HepG2 (cell line): Measurements from ENCODE around the gene HRH3. TPM values are rescaled to one million over a fixed set of nuclear protein-coding genes. Genes with fewer than 3 reads are reported as not detected.

Experiments
- BCL3 ChIP-seq: sonication (generic); formaldehyde crosslinking; IDR thresholded peaks from 2 replicates; pipeline ENCODE4 v1.5.1; 2020; ENCODE audit warnings: mild to moderate bottlenecking, missing genetic modification reagents, moderate library complexity
- CREM ChIP-seq, 2 experiments: sonication (generic) in 1 of 2; formaldehyde crosslinking in 1 of 2; IDR thresholded peaks; 2 replicates each; pipeline versions ENCODE4 v1.4.0 to v1.6.1; 2016 to 2020; ENCODE audit warnings: antibody characterized with exemption in 1 of 2, mild to moderate bottlenecking in 1 of 2, missing genetic modification reagents in 1 of 2
- CTCF ChIP-seq: sonication (generic); formaldehyde crosslinking; IDR thresholded peaks from 2 replicates; pipeline ENCODE4 v1.5.0; 2020; ENCODE audit warnings: mild to moderate bottlenecking, missing genetic modification reagents, moderate library complexity
- JUND ChIP-seq: sonication (generic); formaldehyde crosslinking; IDR thresholded peaks from 2 replicates; pipeline ENCODE4 v1.8.0; 2022; ENCODE audit warnings: mild to moderate bottlenecking, missing genetic modification reagents
- KDM2A ChIP-seq: sonication (generic); formaldehyde crosslinking; IDR thresholded peaks from 2 replicates; pipeline ENCODE4 v1.4.0; 2020; ENCODE audit warnings: low read depth, missing genetic modification reagents, borderline replicate concordance
- MYC ChIP-seq: sonication (generic); formaldehyde crosslinking; IDR thresholded peaks from 2 replicates; pipeline ENCODE4 v1.9.0; 2021; ENCODE audit warnings: missing genetic modification reagents, borderline replicate concordance
- NFAT5 ChIP-seq: sonication (generic); formaldehyde crosslinking; IDR thresholded peaks from 2 replicates; pipeline ENCODE4 v1.4.0; 2020; ENCODE audit warnings: missing genetic modification reagents
- SETDB1 ChIP-seq: sonication (generic); formaldehyde crosslinking; IDR thresholded peaks from 2 replicates; pipeline ENCODE4 v1.5.1; 2020; ENCODE audit warnings: missing genetic modification reagents, mild to moderate bottlenecking, borderline replicate concordance
- SIX1 ChIP-seq: sonication (generic); formaldehyde crosslinking; IDR thresholded peaks from 2 replicates; pipeline ENCODE4 v1.4.0; 2020; ENCODE audit warnings: missing genetic modification reagents, borderline replicate concordance
- ZNF34 ChIP-seq: sonication (generic); formaldehyde crosslinking; IDR thresholded peaks from 2 replicates; pipeline ENCODE4 v1.4.0; 2020; ENCODE audit warnings: mild to moderate bottlenecking, missing genetic modification reagents, borderline replicate concordance
- ZNF687 ChIP-seq: sonication (generic); formaldehyde crosslinking; IDR thresholded peaks from 2 replicates; pipeline ENCODE4 v1.5.1; 2020; ENCODE audit warnings: mild to moderate bottlenecking, missing genetic modification reagents, moderate library complexity
- polyA plus RNA-seq, 8 experiments: library from polyadenylated mRNA; depleted of rRNA in 3 of 8; stranded (reverse) in 7 of 8; unstranded in 1 of 8; fragments of >200 nt; fragmentation: Illumina TruSeq in 4 of 8; extraction: Trizol in 4 of 8; gene quantifications; 2 replicates each; pipeline versions ENCODE4 v1.2.1 to v1.2.3, GENCODE V29; 2011 to 2016; ENCODE audit warnings: low read depth in 4 of 8, missing spikeins in 1 of 8, mixed read lengths in 1 of 8; ENCODE audit not compliant: insufficient read depth in 1 of 8
- total RNA-seq, 5 experiments: library from RNA; depleted of rRNA; stranded (reverse); fragments of >200 nt; fragmentation: Illumina TruSeq; extraction: Trizol; gene quantifications; 2 replicates each; pipeline ENCODE4 v1.2.3, GENCODE V29; 2016; ENCODE audit warnings: low read depth in 1 of 5

Gene HRH3
- total and polyA plus RNA-seq, 2 of the 13 experiments (the other 11 are each of a cell fraction or from before 2014, with no cell fraction given) = 0.18 TPM; not detected in 1

- TF ChIP-seq BCL3 (0 out of 2 replicates have a peak, but pooled peaks have one; percentile 8), NFAT5 (CRISPR knock-in tag) (no peak), SIX1 (CRISPR knock-in tag) (no peak), KDM2A (peak; percentile 26; the same call in 1 of the 2 replicates), MYC (CRISPR knock-in tag) (peak; percentile 57; the same call in 1 of the 2 replicates), ZNF34 (CRISPR knock-in tag) (0 out of 2 replicates have a peak, but pooled peaks have one; percentile 8), CTCF (0 out of 2 replicates have a peak, but pooled peaks have one; percentile 4), CREM (IDR thresholded peaks at IDR 0.05) (no peak), CREM (CRISPR knock-in tag; IDR thresholded peaks at IDR 0.05) (no peak), SETDB1 (CRISPR knock-in tag) (no peak), JUND (CRISPR knock-in tag) (no peak), ZNF687 (CRISPR knock-in tag) (peak; percentile 88)
Observed at GRCh38 chr20:62236766-62237513, 16.9 kb upstream of the HRH3 start (continued).
